Amniotic stem cell (primary cell): ENCODE data around the gene PLAC8L1.

Source experiments
- DNase-seq: peaks from one replicate; lab custom pipeline; 2025; lab: John Stamatoyannopoulos, UW

Gene PLAC8L1

DNA sequence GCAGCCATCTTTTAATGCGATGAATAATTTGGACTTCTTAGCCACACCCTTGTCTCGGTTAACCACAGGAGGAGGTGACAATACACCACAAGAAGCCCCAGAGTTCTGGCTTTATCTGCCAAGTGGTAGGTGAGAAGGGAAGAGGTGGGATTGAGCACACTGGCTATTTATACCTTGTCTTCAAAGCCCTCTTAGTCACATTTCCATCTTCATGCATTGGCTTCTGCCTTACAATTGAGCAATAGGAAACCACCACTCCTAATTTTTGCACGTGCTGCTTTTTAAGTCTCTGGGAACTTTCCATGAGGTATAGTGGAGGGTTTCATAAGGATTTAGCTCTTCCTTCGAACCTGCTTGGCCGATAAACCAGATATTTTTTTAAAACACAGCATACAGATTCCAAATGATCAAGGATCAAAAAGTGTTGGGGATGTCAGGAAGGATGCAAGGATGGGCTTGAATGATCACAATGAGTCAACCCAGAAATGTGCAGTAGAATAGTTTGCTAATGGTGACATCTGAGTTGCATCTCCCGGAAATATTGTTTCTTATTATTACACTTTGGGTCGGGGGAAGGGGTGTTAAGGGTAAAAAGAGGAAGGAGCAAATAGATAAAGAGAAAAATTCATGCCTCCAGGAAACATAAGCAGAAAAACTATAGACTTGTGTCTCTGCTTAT, 25.5 kb downstream of the PLAC8L1 start:
- DNase-seq = no peak

DNA sequence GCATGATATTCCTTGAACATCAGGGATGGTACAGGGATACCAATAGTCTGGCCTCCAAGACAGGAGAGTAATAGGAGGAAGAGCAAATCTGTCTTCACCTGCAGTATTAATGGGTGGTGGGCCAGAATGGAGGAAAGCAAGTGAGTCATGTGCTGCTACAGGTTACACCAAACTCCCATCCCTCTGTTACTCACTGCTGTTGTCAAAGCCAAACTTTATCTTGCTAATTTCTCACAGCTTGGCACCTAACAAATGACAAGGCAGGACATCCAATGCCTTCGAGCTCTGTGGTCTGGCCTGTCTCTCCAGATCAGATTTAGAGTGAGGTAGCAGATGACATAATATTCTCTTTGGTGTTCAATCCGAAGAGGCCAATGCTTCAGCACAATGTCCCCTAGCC, 26.8 kb downstream of the PLAC8L1 start:
- no peak for DNase-seq

DNA sequence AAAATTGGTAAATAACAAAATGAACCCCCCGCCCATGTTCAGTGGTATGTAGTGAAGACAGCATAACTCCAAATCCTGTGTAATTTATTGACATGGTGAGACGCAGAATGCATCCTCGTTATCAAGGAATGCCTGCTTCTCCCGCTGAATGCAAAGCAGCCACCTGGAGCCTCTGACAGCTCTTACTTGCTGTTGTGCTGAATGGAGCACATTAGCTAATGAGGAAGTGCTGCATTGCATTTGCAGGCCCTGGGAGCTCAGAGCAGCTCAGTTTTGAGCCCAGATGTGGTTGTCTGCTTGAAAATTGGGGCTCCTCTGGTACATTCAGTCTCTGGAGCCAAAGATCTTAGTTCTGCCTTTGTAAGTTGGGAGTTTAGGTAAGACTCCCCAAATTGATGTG, 28.9 kb downstream of the PLAC8L1 start:
- DNase-seq = no peak

DNA sequence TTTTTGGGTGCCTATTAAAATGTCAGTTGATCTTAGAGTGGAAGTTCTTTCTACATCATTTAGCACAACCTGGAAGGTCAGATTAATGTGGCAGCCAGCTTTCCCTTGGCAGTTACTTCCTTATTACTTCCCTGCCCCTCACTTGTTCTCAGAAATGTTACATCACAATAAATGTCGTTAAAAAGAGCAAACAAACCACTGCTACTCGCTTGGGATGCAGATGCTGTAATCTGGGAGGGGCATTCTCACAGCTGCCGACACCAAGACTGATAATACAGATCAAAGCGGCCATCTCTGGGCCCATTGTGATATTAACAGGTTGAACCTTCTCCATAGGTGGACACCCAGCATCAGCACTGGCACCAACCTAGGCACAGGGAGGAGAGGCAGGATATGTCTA, 29.3 kb downstream of the PLAC8L1 start:
- no peak for DNase-seq

DNA sequence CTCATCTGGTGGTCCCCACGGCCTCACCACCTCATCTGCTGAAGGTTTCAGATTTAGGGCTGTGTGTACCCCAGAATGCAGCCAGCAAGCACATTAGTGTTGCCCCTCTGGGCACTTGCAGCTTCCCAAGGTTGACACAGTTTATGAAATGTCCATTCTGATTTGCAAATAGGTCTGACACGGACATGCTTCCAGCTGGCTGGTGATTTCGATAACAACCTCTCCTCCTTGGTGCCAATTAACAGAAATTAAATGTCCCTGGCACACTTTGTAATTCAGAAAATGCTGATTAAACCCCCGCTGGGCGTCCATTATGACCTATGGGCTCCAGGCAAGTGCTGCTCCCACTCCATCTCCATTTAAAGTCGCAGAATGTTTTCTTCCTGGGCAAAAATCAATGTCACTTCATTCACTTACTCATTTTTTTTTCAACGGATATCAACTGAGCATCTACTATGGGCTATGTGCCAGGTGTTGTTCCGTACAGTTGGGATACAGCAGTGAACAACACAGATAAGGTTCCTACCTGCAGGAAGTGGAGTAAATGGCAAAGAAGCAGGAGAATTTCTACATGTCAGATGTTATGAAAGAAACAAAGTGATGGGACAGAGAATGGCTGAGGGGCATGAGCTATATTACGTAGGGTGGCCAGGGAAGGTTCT, 32.0 kb downstream of the PLAC8L1 start:
- DNase-seq = no peak

DNA sequence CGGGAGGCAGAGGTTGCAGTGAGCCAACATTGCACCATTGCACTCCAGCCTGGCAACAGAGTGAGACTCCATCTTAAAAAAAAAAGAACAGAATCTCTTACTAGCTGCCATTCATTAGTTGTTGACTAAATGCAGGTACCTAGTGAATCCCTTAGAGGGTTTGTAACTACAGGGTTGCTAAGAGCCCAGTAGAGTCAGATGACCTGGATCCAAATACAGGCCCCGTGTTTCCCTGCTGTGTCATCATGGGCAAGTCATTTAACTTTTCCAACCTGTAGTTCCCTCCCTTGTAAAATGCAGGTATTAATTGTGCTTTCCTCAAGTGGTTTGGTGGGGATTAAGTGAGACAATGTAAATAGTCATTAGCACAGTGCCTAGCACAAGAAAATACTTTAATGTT, 32.8 kb downstream of the PLAC8L1 start:
- no peak for DNase-seq

DNA sequence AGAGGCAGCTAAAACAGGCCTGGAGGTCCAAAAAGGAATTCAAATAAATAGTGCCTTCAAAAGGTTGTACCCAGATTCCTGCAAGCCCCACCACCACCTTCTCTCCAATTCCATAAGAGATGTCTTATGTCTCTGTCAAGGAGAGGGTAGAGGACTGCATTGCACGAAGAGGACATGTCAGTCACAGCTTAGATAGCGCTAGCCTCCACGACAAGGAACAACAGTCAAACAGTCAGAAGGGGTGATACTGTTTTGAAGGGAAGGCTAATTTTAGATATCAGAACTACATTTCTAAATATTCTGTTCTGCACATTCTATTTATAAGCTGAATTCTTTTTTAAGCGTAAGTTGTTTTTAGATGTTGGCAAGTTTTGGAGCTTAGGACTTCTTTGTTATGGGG, 34.2 kb downstream of the PLAC8L1 start:
- DNase-seq = no peak

DNA sequence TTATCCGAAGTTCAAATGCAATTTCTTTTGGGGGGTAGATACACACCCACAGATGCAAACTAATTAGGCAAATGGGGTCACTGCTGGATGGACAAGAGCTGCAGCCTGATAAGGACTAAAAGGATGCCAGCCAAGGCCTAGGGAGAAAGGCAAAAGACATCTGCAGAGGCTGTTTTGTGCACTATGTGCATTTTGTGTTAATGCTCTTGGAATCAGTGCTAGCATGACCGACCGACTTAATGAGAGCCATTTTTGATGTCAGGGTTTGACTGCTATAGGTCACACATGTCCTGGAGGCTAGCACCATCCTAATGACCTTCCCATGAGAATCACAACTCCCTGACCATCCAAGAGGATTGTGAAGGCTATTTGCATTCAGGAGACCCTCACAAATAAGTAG, 34.6 kb downstream of the PLAC8L1 start:
- no peak for DNase-seq

DNA sequence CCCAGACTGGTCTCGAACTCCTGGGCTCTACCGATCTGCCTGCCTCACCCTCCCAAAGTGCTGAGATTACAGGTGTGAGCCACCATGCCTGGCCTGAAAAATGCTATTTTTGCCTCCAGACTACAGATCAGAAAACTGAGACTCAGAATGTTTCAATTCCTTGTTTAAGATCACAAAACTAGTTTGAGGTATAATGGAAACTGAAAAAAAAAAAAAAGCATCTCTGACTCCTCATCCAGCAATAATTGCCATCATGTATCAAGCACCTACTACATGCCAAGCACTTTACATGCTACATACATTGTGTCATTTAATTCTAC, 35.6 kb downstream of the PLAC8L1 start:
- no peak for DNase-seq

DNA sequence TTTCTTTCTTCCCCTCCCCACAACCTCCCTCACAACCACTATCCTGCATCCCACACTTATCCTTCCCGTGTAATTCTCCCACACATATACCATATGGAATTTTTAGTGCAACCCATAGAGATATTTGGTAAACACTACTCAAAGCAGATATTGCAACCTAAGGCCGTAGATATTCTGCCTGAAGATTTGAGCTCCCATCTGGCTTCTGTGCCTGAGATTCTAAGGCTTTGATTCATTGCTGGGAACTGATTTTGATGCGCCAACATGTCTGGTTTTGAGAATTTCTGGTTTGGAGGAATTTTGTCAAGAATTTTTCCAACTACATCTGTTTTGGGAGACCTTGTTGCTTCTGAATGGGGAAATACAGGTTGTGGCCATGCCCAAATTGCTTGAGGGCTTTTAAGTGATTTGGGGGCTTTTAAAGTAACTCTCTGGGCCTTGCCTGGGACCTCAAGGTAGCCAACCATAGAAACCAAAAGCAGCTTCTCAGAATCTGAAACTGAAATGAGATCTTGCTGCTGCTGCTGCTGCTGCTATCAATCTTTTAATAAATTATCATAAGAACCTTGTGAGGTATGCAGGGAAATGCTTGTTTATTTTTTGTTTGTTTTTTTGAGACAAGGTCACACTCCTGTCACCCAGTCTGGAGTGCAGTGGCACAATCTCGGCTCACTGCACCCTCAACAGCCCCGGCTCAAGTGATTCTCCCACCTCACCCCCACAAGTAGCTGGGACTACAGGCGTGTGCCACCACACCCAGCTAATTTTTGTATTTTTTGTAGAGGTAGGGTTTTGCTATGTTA, 36.2 kb downstream of the PLAC8L1 start:
- no peak for DNase-seq

DNA sequence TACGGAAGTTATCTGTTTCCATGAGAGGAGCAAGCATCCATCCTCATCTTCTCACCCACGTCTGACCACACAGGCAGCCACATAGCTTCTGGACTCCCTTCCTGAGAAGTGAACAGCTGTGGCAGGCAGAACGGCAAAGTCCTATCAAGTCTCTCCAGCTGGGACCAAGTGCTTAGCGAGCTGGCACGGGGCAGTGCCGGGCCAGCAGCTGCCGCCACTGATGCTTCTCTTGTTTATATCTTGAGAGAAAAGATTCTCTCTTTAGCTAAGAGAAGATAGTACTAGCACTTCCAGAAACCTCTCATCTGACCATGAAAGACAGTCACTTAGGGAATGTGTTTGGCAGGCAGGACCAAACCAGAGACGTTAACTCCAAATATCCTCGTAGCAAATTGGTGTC, 37.2 kb downstream of the PLAC8L1 start:
- DNase-seq = no peak

DNA sequence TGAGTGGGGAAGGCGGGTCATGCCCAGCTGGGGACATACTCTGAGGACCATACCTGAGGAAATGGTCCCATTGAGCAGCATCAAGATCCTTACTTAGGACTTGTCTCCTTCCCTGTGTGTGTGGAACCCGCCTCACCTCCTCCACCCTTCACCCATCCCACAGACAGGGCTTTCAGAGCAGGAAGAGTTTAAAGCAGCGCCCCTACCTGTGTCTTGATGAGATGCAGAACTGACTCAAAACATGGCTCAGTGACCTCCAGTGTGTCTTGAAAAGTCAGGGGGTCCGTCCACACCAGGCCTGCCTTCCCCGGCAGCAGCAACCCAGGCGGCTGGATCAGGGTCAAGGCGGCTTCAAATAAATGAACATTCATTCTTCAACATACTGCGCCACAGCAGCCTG, 38.4 kb downstream of the PLAC8L1 start:
- DNase-seq = no peak

DNA sequence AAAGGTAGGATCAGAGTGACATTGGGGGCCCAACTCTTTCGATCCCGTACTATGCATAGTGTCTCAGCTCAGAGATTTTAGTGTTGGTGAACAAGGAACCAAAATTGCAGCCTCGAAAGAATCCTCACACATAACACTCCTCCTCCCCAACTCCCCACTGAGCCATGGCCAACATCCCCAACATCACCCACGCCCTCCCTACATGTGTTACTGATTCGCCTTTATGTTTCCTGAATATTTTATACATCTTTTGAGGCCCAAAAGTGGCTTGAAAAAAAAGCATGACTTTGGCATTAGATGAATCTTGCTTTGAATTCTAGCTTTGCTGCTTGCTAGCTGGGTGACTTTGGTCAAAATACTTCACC, 45.2 kb downstream of the PLAC8L1 start:
- no peak for DNase-seq

DNA sequence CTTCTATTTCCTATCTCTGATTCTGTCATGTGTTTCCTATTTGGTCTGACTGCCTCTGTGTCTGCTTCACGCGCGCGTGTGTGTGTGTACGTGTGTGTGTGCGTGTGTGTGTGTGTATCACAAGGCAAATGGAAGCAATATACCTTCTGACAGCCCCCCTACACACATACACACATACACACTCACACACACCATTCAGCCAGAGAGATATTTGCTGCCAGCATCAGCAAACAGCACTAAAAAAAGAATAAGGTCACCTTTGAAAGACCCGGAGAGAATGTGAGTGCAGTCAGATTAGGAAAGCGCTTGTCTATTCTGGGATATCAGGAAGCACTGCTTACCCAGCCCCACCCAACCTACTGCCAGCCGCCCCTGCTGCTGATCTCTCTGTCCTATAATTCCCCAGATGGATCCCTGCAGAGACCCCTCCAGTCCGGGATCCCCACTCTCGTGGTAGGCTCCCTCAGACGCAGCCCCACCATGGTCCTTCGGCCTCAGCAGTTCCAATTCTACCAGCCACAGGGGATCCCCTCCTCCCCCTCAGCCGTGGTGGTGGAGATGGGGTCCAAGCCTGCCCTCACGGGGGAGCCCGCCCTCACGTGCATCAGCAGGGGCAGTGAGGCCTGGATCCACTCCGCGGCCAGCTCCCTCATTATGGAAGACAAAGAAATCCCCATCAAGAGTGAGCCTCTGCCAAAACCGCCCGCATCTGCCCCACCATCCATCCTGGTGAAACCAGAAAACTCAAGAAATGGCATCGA, 45.7 kb downstream of the PLAC8L1 start:
- no peak for DNase-seq

DNA sequence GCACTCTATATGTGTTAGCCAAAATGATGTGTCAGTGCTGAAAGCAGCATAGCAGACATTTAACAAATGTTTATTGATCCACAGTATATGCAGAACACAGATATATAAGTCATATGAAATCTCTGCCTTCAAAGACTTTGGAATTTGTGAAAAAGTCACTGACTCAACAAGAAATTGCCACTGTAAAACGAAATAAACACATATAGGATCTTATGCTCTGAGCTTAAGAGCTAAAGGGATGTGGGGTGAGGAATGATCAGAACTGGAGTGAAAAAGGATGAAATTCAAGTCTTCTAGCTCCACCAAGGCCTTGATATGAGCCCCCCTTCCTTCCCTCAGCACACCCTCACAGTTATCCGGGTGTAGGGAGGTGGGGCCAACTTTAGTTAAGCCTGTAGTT, 49.9 kb downstream of the PLAC8L1 start:
- DNase-seq = no peak

DNA sequence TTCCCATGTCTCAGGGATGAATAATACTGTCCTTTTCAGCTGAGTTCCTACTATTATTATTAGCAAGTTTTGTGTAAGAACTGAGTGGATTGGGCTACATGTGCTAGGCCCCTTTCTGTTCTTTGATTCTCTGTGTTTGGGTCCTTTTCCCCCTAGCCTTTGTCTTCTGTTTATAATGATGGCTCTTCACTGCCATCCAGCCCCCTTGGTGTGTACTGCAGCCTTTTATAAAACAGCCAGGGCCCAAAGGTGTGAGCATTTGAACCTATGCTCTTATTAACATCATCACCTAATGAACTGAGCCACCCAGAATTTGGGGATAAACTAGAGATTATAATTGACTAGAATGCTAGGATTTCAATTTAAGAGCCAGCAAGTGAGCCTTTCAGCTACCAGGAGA, 52.6 kb downstream of the PLAC8L1 start:
- no peak for DNase-seq

DNA sequence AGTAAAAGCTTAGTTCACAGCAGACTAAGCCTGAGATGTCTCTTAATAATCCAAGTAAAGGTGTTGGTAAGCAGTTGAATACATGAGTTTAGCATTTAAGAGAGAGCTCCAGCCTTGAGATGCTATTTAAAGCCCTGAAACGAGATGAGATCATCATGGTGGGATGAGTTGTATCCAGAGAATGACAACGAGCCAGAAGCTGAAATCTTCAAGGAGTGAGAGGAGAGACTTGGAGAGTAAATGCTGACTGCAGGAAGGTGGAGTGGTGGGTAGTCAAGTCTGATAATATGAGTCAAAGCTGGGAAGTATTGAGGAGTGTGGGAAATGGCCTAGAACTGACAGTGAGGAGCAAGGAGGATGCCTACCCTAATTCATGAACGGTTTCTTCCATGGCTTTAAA, 53.7 kb downstream of the PLAC8L1 start:
- DNase-seq = no peak

DNA sequence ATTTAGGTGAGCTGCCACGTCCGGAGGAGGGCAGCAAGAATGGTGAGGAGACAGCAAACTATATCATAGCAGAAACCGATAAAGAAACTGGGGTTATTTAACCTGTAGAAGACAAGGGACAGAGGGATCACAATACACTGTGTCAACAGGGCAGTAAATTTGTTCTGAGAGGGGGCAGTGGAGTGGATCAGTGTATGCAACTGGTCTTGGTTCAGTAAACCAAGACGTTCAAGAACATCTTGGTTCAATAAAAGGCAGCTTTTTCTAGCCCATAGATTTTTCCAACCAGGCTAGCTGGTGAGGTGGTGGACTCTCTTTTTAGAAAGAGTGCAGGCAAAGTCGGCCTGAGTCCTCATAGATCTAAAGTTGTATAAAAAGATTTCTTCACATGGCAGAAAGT, 55.3 kb downstream of the PLAC8L1 start:
- no peak for DNase-seq

DNA sequence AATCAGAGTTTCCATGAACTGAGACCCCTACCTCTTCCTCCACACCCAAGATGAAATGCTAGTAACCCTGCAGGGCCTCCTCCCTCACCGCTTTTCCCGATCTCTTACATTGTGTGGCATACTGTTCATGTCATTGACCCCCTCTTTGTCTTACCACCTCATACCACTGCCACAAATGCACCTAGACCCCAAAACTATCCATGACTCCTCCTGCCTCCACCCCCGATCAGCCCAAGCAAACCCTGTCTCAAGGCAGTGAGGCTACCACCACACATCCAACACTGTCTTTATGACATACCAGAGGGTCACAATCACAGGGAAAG, 55.7 kb downstream of the PLAC8L1 start:
- no peak for DNase-seq

DNA sequence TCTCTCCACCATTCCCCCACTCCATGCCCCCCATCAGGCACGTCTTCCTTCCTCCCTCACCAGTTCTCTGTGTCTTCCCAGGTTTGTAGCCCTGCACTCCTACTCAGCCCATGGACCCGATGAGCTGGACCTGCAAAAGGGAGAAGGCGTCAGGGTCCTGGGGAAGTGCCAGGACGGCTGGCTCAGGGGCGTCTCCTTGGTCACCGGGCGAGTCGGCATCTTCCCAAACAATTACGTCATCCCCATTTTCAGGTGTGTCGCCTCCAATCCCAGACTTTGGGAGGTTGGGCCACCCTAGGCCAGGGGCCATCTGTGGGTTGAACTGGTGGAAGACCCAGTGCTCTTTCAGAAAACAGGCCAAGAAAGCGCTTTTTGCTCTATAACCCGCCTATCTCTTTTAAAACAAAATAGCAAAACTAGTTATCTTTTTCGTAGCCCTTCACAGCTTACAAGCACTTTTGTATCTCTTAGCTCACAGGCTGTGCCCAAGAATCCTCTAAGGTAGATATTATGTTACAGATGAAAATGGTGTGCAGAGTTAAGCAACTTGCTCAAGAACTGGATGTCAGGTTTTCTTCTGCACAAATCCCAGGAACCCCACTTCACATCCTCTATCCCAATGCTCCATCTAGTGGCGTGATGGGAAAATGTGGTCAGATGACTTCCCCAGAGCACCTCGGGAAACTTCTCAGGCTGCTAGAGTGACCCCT, 56.2 kb downstream of the PLAC8L1 start:
- peak; percentile 73 for DNase-seq

DNA sequence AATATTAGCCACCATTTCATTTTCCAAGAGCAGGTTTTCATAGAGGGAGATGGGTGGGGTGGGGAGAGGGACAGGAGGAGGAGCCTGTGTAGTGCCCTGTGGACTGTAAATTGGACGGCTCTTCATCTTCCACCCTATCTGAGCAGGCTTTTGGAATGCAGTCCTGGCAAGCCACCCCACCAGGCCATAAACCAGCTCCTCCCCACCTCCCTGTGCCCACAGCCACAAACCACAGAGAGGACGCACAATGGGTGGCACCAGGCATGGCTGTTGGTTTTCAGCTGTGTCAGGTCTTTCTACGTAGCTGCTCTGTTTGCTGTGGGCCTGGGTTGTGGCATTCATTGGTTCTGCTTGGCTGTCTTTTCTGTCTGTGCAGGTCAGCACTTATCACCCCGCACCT, 58.0 kb downstream of the PLAC8L1 start:
- DNase-seq = no peak

DNA sequence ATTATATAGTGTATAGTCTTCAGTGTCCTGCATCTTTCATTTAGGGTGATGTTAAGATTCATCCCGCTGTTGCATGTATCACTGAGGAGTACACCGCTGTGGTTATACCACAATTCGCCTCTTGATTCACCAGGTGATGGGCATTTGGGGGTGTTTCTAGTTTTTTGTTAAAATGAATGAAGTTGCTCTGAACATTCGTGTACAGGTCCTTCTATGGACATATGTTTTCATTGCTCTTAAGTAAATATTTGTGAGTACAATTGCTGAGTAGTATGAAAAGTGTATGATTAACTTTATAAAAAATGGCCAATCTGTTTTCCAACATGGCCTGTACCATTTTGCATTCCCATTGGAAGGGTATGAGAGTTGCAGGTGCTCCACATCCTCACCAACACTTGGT, 61.7 kb downstream of the PLAC8L1 start:
- no peak for DNase-seq
